NCI-H2081 treated with DMSO at 0.1 percent for 48 hours (cell line): ENCODE data around the gene REV3L.
"Not testable (repeated sequence)": the region's sequence is repeated elsewhere in the genome, so short reads cannot be mapped to it uniquely, and the experiment has no call there.

Source experiments
- DNase-seq: peaks from one replicate; lab custom pipeline; 2025; lab: John Stamatoyannopoulos, UW

Gene REV3L

GRCh38 chr6:111258615-111259088 lies 224.4 kb downstream of the REV3L start:
- DNase-seq = no peak

GRCh38 chr6:111258010-111258409 lies 225.0 kb downstream of the REV3L start:
- DNase-seq = no peak

- no peak for DNase-seq
Measured at GRCh38 chr6:111256646-111257045, 226.4 kb downstream of the REV3L start.

- not testable (repeated sequence) for DNase-seq
Measured at GRCh38 chr6:111255838-111256237, 227.2 kb downstream of the REV3L start.

GRCh38 chr6:111254779-111255166 lies 228.2 kb downstream of the REV3L start:
- no peak for DNase-seq

- no peak for DNase-seq
Measured at GRCh38 chr6:111254004-111254778, 228.8 kb downstream of the REV3L start.

GRCh38 chr6:111252726-111253125 lies 230.3 kb downstream of the REV3L start:
- no peak for DNase-seq

- DNase-seq = no peak
Measured at GRCh38 chr6:111250791-111251354, 232.1 kb downstream of the REV3L start.
